SIG-M5 treated with dmso at 0.1 percent for 504 hours (cell line): ENCODE measurements around the gene CD320.
"Not testable (repeated sequence)": the region's sequence is repeated elsewhere in the genome, so short reads cannot be mapped to it uniquely, and the experiment has no call there.

Source experiments
- DNase-seq: peaks from one replicate; lab custom pipeline; 2025; ENCODE audit not compliant: unreplicated experiment; lab: John Stamatoyannopoulos, UW

Gene CD320

GRCh38 chr19:8333767-8334457, 25.8 kb upstream of the CD320 start:
- no peak for DNase-seq

GRCh38 chr19:8332976-8333766, 25.0 kb upstream of the CD320 start:
- no peak for DNase-seq

- no peak for DNase-seq
Measured at GRCh38 chr19:8331263-8331845, 23.2 kb upstream of the CD320 start.

GRCh38 chr19:8329996-8330395, 21.8 kb upstream of the CD320 start:
- no peak for DNase-seq

- DNase-seq = no peak
Measured at GRCh38 chr19:8325454-8325853, 17.3 kb upstream of the CD320 start.

GRCh38 chr19:8324186-8325050, 16.3 kb upstream of the CD320 start:
- no peak for DNase-seq

- DNase-seq = no peak
Measured at GRCh38 chr19:8323781-8324185, 15.6 kb upstream of the CD320 start.

GRCh38 chr19:8322638-8322997, 14.5 kb upstream of the CD320 start:
- no peak for DNase-seq

- DNase-seq = no peak
Measured at GRCh38 chr19:8321986-8322637, 14.0 kb upstream of the CD320 start.

GRCh38 chr19:8321067-8321985, 13.2 kb upstream of the CD320 start, which contains the start of the genes NDUFA7 and RPS28:
Gene NDUFA7 (minus strand): TSS chr19:8321375. CDS start chr19:8321358, 17 bp downstream.
Gene RPS28 (plus strand): TSS chr19:8321496. CDS start chr19:8321531, 35 bp downstream.
- DNase-seq = peak; percentile 83

GRCh38 chr19:8320564-8321066, 12.5 kb upstream of the CD320 start:
- DNase-seq = no peak

GRCh38 chr19:8319807-8320520, 11.8 kb upstream of the CD320 start:
- no peak for DNase-seq

GRCh38 chr19:8318835-8319234, 10.7 kb upstream of the CD320 start:
- not testable (repeated sequence) for DNase-seq

- no peak for DNase-seq
Measured at GRCh38 chr19:8316351-8317125, 8.4 kb upstream of the CD320 start.

- not testable (repeated sequence) for DNase-seq
Measured at GRCh38 chr19:8314981-8315640, 7.0 kb upstream of the CD320 start.

GRCh38 chr19:8311461-8312260, 3.5 kb upstream of the CD320 start:
- no peak for DNase-seq
